ENCODE measurements around the gene CTNNBIP1.

Gene CTNNBIP1

DNA sequence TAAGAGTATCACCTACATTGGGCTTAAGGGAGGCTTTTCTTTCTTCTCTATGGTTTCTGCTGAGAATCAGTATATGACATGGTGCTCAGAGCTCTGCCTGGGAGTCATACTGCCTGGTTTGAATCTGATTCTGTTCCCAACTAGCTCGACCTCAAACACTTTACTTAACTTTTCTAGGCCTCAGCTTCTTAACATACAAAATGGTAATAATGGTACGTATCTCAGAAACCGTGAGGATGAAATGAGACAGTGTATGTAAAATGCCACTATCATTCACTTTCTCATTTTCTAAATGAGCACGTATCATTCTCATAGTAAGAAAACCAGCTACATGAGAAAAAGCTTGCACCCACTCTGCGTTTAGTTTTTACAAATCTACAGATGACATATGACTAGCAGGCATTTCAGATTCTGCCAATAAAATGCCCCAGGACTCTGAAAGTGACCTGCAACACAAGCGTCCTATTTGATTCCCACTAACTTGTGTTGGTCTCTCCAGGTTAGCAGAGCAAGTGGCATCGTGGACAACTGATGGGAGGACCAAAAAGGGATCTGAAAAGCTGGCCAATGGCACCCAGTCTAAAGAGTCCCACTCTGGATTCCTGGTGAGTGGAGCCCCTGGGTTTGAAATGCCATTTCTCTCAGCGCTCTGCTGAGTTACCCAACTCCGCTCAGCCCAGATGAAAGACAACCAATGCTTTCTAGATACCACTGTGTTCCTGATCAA, 6.1 kb downstream of the CTNNBIP1 start:
- no peak for DNase-seq

DNA sequence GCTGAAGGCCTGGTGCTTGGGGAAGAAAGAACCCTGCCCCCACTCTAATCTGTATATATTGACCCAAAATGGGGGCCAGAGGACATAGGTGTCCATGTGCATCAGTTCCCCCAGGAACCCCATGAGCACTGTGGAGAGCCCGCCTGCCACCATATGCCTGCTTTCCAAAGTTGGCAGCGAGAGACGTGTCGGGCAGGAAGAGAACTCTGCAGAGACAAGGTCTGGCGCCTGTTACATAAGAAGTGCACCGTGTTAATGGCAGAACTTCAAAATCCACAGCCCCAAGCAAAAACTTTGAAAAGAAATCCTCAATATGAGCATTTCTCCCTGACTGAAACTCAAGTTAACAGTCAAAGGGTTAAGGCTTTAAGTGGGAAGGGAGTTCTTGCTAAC, 8.0 kb downstream of the CTNNBIP1 start:
- no peak for DNase-seq

DNA sequence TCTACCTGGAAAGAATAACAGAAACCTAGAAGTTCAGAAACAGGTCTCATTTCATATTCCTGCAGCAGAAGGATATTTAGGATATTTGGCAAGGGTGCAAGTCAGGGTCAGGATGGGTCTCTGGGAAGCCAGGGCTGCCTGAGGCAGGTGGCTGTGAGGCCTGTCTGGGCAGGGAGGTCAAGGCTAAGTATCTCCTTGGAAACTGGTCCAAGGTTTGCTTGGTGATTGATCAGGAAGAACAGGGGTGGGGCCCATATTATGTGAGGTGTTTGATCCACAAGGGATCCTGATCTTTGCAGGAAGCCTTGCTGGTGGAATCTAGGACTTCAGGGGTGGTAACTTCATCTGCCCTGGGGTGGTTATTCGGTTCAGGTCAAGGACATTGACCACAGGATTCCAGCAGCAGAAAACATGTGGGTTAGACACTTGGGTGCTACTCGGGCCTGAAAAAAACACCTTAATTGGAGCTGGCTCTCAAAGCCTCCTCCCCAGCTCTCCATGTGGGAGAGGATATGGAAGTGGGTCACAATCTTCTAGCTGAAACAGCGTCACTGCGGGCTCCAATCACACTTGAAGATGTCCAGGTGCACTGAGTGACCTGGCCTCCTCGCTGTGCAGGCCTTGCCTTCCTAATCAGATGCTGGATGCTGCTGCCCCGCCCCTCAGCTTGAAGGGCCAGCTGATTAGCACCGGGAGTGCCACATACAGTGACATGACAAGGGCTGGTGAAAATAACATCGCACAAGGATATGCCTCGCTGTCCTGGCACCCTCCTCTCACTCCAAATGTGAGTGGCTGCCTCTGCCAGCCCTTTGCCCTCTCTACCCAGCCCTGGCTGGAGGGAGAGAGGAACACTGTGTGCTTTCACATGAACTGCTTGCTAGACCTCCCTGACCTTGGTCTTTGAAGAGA, 8.7 kb downstream of the CTNNBIP1 start:
- DNase-seq = no peak

DNA sequence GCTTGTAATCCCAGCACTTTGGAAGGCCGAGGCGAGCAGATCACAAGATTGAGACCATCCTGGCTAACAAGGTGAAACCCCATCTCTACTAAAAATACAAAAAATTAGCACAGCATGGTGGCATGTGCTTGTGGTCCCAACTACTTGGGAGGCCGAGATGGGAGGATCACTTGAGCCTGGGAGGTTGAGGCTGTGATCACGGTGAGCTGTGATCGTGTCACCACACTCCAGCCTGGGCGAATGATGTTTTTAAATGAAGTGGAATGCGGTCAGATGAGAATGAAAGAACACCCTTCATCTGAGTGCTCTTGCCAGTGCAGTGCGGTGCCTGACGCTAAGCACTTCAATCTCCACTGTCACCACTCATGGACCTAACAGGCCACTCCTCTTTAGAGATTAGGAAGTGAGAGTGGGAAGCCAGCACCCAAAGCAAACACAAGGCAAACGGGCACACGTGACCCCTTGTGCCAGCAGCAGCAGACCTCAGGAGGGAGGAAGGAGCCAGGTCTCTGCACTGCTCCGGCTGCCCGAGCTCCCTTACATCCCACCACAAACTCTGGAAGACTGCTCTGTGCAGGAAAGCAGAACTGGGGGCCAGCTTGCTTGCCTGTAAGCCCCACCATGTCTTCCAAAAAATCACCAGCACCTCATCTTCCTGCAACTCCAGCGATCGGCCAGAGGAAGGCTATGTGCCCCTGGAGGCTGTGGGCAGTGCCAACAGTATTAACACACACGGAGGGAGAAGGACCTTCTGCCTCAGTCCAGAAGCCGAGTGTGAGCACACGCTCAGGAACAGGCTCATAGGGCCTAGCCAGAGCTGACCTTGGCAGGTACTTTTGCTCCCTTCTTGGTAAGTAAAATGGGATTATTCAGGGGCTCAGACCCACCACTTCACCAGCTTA, 9.7 kb downstream of the CTNNBIP1 start:
- no peak for DNase-seq

DNA sequence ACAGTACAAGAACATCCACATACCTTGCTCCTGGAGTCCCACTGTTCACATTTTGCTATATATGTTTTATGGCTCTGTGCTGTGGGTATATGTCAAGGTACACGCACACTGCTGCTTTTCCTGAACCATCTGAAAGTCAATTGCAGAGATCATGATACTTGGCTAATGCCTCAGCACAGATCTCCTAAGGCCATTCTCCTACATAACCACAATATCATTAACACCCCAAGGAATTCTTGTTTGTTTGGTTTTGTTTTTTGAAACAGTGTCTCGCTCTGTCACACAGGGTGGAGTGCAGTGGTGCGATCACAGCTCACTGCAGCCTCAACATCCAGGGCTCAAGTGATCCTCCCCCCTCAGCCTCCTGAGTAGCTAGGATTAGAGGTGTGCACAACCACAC, 16.0 kb downstream of the CTNNBIP1 start:
- no peak for DNase-seq

DNA sequence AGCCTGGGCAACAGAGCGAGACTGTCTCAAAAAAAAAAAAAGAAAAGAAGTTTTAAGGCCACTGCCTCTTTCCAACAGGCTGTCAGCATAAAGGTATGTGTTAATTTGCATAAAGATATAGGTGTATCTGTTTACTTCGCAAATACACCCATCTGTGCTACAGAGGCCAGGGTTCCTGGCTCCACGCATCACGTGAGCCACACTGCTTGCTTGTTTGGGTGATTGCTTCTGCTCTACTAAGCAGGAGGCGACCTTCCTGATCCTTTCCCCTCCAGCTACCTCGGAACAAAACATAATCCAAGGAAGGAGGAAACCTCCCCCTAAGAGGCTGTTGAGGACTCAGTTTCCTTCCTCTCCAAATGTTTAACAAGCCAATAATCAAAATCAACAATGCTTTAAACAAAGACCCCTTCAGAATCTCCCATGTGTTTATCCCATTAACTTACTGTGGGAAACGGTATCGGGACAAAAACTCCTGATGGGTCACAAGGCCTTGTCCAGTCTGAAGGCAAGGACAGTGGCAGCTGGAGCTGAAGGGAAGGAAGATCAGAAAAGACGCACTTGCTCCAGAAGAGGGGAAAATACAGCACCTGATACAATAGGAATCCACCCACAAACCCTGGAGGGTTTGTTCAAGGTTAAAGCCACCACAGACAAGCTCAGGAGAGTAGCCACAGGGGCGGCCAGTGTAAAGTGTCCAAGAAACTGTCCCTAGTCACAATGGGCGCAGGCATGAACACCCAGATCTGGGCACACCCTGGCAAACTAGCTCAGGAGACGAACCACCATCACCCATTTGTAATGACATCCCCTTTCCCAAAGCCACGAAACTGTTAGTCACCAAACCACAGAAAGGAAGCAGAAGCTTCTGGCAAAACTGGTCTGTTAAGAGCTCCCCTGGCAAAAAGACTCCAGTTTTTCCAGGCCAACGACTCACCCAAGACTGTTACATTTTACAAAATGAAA, 17.2 kb downstream of the CTNNBIP1 start:
- no peak for DNase-seq

DNA sequence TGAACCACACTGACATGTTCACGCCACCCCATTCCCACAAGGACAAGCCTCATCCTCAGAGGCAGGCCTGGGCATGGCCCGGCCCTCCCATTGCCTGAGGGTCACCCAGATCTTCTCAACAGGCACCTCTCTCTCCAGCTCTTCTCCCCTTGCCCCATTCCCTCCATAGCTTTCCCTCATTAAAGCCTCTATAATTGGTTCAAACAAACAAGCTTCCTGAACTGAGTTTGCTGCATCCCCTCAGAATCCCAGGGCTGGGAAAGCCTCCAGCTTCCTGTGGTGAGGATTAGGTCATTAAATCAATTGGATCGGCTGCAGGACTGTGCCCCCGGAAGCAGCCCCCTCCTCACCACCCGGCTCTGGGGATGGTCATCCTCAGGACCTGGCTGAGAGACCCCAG, 18.9 kb downstream of the CTNNBIP1 start:
- DNase-seq = no peak

DNA sequence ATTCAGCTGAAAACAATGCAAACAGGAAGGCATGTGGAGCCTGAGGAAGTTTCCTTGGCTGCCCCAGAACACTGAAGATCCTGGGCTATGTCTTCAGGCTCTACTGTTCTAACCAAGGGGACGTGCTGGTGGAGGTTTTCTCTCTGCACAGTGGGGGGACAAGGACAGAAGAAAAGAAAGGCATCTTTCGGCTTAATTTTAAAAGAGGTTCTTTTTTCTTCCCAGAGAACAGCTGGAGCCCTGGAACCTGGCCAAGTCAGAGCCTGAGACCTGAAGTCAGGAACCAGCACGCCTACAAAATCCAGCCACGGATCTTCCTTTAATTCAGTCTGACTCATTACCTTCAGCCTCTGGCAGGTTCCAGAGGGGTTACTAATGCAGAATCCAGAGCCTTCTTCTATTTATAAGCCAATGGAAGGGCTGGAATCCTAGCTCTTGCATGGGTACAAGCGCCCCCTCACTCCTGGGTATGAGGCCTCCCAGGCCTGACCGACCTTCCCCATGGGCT, 19.8 kb downstream of the CTNNBIP1 start:
- no peak for DNase-seq

DNA sequence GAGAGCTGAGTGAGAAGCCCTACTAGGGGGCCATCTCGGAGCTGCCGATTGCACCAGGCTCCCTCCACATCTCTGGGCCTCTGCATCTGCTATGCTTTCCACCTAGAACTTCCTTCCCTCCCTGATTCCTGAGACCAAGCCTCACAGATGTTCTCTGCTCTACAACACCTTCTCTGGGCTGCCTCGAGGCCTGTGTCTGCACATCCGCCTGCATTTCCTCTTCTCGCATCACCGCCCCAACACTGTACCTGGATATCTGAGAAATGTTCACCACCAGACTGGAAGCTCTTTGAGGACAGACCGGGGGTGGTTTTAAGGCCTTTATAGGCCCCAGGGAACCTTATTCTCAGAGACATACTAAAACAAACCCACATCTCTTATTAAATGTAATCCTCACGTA, 20.7 kb downstream of the CTNNBIP1 start:
- DNase-seq = no peak

DNA sequence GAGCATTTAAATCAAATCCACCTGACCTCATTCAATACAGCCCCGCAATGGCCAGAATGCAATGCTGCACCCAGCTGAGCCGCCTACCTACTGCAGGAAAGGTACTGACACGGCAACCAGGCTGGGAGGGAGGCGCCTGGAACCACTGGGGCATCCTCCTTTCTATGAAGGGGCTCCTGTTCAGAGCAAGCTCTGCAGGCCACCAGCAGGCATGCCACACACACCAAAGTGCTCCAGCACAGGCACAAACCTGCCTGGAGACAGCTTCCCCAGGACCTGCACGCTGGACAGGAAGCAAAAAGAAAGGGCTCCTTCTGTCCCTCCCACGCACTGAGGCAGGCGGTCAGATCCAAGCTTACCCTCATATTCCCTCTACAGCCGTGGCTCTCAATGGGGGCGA, 21.2 kb downstream of the CTNNBIP1 start:
- DNase-seq = no peak

DNA sequence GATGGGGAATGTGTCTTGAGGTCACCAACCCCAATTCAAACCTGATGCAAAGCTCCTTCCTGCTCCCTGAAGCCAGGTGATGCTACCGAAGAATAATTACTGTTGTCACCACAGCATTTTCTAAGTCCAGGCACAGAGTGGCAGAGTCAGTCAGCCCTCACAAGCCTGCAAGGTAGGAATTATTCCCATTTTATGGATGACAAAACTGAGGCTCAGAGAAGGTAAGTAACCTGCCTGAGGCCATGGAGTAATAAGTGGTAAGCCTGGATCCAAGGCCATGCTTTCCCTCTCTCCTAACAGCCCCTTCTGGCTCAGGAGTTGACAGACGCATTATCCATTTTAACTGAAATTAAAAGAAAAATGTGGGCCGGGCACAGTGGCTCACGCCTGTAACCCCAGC, 23.0 kb downstream of the CTNNBIP1 start:
- DNase-seq = no peak

DNA sequence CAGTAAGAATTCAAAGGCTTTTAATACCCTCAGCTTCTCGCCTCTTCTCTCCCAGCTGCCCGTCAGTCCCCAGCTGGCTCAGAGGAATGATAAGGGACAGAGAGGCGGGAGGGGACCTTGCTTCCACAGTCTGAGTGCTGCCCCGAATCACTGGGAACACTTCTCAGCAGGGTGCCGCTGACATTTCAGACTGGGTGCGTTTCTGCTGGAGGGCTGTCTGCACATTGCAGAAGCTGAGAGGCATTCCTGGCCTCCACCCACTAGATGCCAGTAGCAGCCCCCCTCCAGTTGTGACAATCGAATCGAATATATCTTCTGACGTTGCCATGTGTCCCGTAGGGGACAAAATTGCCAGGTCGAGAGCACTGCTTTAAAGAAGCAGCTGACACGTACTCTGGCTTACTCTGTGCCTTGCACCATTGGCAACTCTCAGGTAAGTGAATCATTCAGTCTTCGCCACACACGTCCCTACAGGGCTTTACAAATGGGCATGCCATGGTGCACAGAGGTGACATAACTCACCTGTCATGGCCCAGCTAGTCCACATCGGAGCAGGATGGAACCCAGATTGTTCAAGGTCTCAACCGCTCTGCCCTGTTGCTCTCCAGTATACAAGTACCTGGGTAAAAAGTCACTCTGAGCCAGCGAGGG, 23.9 kb downstream of the CTNNBIP1 start:
- no peak for DNase-seq

DNA sequence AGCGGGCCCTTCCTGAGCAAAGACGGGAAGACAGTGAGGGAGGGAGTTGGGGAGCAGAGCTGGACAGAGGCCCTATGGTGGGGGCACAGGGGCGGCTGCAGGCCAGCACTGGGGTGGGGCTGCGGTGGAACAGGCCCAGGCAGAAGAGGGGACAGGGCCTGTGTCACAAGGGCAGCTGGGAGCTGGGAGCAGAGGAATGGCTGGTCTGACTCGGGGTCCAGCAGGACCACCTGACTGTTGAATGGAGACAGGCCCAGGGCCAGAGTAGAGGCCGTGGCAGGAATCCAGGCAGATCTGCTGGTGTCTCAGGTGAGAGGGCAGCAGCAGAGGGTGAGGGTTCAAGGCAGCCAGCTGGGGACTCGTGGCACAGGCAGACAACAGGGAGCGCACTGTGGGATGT, 25.3 kb downstream of the CTNNBIP1 start:
- no peak for DNase-seq

DNA sequence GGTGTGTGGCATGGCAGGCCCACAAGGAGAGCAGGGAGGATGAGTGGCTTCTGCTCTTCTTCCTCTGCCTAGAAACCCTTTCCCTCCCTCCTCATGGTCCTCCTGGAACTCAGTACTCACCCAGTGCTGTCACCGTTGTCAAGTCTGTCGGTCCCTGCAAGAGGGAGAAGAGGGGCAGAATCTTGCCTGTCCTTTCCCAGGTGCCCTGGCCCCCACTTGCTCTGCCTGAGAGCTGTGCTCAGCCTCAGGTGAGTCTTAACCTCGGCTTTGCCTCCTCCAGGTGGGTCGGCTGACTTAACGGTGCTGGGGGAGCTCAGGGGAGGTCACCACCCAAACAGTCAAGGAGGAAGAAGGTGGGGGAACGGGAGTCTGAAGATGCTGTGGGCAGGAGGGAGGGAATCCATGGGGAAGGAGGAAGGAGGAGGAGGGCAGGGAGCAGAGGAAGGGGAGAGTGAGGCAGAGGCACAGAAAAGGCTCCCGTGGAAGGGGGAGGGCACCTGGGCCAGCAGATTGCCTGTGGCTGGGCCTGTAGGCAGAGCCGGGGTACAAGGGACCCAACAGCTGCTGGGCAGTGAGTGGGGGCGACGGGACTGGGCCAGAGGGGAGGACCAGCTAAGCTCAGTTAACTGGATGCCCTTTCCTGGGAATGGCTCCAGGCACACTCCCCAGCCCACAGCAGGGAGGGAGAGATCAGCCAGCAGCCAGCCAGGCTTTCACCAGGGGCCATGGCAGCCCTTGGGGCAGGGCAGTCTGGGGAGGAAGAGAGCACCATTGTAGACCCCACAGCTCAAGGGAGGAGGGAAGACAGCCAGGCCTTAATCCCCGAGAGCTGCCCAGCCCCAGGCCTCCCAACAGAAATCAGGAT, 26.3 kb downstream of the CTNNBIP1 start:
- DNase-seq = no peak

DNA sequence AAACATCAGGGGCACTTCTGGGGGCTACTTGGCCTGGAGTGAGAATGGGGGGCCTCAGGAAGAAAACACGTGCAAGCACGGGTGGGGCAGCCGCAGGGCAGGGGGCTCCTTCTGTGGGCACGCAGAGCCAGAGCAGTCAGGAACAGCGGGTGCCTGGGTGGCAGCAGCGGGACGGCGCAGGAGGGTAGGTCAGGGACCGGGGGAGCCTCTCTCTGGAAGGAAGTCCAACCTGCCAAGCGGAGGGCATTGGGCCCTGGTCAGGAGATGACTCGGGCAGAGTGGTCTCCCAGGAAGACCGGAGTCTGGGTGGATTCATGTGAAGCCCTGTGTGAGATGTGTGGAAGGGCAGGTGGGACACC, 27.1 kb downstream of the CTNNBIP1 start:
- no peak for DNase-seq

DNA sequence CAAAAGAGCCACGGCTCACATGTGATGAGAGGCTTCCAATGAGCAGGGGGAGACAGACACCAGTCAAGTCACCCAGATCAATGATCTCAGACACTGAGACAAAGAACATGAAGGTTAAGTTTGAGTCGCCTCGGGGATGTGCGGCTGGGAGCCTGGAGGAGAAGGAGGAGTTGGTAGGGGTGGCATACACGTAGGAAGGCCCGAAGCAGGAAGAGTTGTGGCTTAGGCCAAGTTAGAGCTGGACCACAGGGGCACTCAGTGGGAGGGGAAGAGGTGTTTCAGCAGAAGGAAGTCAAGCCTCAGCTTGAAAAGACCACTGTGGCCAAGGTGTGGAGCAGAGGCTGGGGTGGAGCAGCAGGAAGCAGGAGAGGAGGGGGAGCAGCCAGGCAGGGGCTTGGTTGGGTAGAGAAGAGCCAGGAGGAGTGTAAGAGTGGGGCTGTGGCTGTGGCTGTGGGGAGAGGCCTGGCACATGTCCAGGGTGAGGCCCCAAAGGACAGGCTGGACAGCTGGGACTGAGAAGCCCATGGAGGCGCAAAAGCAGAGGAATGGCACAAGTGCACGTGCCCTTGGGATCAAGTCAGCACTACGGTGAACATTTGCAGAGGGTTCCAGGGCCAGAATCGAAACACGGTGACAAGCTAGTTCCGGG, 27.6 kb downstream of the CTNNBIP1 start:
- DNase-seq = no peak

DNA sequence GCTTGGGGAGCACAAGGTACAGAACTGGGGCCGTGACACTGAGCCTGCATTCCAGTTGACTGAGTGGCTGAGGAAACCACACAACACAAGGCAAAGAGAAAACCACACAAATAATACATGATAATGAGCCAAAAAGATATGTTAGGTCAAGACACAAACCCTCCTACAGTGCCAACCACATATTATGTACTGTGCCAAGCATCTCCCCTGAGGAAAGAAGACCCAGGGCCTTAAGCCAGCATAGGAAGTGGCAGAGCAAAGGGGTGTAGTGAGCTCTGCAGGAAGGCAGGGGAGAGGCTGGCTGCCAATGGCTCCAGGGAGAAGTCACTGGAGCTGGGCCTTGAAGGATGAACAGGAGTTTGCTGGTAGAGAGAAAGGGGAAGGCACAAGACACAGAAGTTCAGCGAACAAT, 28.2 kb downstream of the CTNNBIP1 start:
- no peak for DNase-seq

DNA sequence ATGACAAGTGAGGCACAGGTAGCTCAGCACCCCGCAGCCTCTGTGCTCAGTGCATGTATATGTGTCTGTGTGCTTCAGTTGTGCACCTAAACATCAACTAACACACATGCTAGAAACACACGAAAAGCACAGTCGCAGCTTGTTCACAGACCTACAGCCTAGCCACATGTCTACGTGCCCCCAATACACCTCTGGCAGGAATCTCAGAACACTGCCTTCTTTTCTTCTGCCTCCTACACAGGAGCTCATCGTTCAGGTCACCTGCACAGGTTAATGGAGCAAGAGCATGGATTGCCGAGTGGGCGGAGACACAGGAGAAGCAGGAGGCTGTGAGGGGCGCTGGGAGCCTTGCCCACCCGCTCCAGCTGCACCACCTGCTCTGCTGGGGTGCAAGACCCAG, 31.7 kb downstream of the CTNNBIP1 start:
- no peak for DNase-seq

DNA sequence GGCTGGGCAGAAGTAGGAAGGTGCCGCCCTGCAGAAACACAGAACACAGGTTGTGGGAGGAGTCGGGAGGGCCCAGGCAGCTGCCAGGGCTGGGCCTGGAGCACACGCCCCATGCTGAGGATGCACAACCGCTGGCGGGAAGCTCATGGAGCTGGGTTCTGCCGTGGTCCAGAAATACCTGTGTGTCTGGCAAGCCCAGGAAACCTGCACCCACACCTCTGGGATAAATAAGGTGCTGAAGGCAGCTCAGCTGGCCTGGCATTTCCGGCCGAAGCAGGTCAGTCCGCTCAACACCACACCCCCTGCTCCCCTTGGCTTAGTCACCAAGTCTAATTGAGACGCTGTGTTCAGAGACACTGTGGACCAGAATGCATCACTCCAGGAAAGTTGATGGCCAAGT, 32.1 kb downstream of the CTNNBIP1 start:
- DNase-seq = no peak

DNA sequence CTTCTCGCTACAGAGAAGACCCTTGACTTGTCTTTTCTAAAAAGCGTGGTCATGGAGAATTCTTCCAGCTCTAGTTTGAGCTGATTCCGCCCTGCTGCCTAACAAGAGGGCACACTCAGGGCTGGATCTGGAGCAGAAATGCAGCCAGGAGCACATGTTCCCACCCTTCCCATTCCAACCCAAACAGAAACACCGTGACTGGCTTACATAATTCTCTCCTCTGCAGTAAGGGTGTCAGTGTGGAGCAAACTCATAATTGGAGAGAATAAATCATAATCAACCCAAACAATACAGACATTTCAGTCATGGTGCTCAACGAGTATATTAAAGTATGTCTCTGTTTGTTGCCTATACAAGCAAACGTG, 34.5 kb downstream of the CTNNBIP1 start:
- DNase-seq = no peak

Data from stimulated activated CD4-positive, alpha-beta T cell treated with anti-CD3 and anti-CD28 coated beads, Interleukin-2, amount 100 ng/mL, for 24 hours (primary cell).